Endothelial cell of umbilical vein (primary cell): ENCODE results near the gene RNLS. TPM values are rescaled to one million over a fixed set of nuclear protein-coding genes. Genes with fewer than 3 reads are reported as not detected.

Experiments used
- BruUV-seq: library from RNA; stranded (reverse); fragments of 400-500 nt; replicated peaks from 2 replicates; lab custom pipeline; 2021; lab: Mats Ljungman, UMichigan
- CTCF ChIA-PET: fragments of 300-600, 350-600 bp; sonication (Branson Sonifier 250); formaldehyde crosslinking; loops from one replicate; lab custom pipeline; 2021; ENCODE audit warnings: antibody characterized with exemption, inconsistent platforms; lab: Charles Lee
- POLR2A ChIA-PET: fragments of 300-600, 350-600 bp; sonication (Branson Sonifier 250); formaldehyde crosslinking; loops from one replicate; lab custom pipeline; 2021; ENCODE audit warnings: antibody characterized with exemption, inconsistent platforms; lab: Charles Lee
- DNase-seq: peaks from one replicate; pipeline ENCODE4 v3.0.0-alpha.2; 2011; ENCODE audit warnings: low read depth, low spot score
- FAIRE-seq: peaks from 2 replicates; lab custom pipeline; 2011; peaks lifted over from hg19 to GRCh38; lab: Jason Lieb, UNC
- H2AFZ ChIP-seq: 2 replicates; pipeline ENCODE4 v1.6.0; 2012; ENCODE audit warnings: low read depth, low read length, control low read depth, inconsistent platforms
- H3K27ac ChIP-seq: 2 replicates; pipeline ENCODE4 v1.5.1; 2011; ENCODE audit warnings: low read depth, mild to moderate bottlenecking, control low read depth, low read length, moderate library complexity; ENCODE audit not compliant: insufficient read depth
- H3K27me3 ChIP-seq, 2 experiments: 2 replicates each; pipeline versions ENCODE4 v1.6.0 to v1.6.1; 2011; ENCODE audit warnings: low read length in 2 of 2, mixed read lengths in 1 of 2; ENCODE audit not compliant: control insufficient read depth in 2 of 2, insufficient read depth in 2 of 2
- H3K36me3 ChIP-seq, 2 experiments: 2 replicates in 1 of 2; 3 replicates in 1 of 2; pipeline ENCODE4 v1.5.1; 2011; ENCODE audit warnings: low read length in 2 of 2, mild to moderate bottlenecking in 1 of 2, moderate library complexity in 1 of 2; ENCODE audit not compliant: control insufficient read depth in 2 of 2, insufficient read depth in 2 of 2; ENCODE audit errors: extremely low read depth in 1 of 2
- H3K4me1 ChIP-seq: 3 replicates; pipeline ENCODE4 v1.5.1; 2011; ENCODE audit warnings: mild to moderate bottlenecking, low read length; ENCODE audit not compliant: control insufficient read depth, insufficient read depth; ENCODE audit errors: extremely low read depth
- H3K4me2 ChIP-seq: 2 replicates; pipeline ENCODE4 v1.6.1; 2011; ENCODE audit warnings: low read length, control low read depth, mixed read lengths; ENCODE audit not compliant: insufficient read depth
- H3K4me3 ChIP-seq, 3 experiments: fragments of 200-600 bp in 1 of 3; sonication (generic), shearing (Covaris generic) in 1 of 3; replicated peaks in 1 of 3; 2 replicates each; pipeline ENCODE4 v1.5.1; 2011 to 2016; ENCODE audit warnings: control low read depth in 3 of 3, low read length in 3 of 3, mild to moderate bottlenecking in 2 of 3, inconsistent platforms in 1 of 3, low read depth in 1 of 3, moderate library complexity in 1 of 3; ENCODE audit not compliant: insufficient read depth in 1 of 3
- H3K79me2 ChIP-seq: 2 replicates; pipeline ENCODE4 v1.6.0; 2012; ENCODE audit warnings: low read length, inconsistent platforms; ENCODE audit not compliant: control insufficient read depth, insufficient read depth
- H3K9ac ChIP-seq: replicated peaks from 2 replicates; pipeline ENCODE3; 2011; ENCODE audit warnings: low read length, control low read depth; ENCODE audit not compliant: insufficient read depth; ENCODE audit errors: extremely low read depth
- H3K9me1 ChIP-seq: replicated peaks from 3 replicates; pipeline ENCODE4 v1.6.0; 2011; ENCODE audit warnings: mild to moderate bottlenecking, low read length; ENCODE audit not compliant: control insufficient read depth, insufficient read depth; ENCODE audit errors: extremely low read depth
- H3K9me3 ChIP-seq: replicated peaks from 2 replicates; pipeline ENCODE4 v1.5.1; 2012; ENCODE audit warnings: low read length, inconsistent platforms; ENCODE audit not compliant: control insufficient read depth, insufficient read depth
- H4K20me1 ChIP-seq: replicated peaks from 2 replicates; pipeline ENCODE3; 2011; ENCODE audit warnings: mild to moderate bottlenecking, low read length; ENCODE audit not compliant: control insufficient read depth, insufficient read depth; ENCODE audit errors: extremely low read depth
- EZH2 ChIP-seq: IDR thresholded peaks from 2 replicates; pipeline ENCODE4 v1.6.1; 2012; ENCODE audit warnings: borderline replicate concordance, low read depth, mild to moderate bottlenecking, moderate library complexity, low read length, inconsistent platforms; ENCODE audit not compliant: severe bottlenecking
- FOS ChIP-seq: IDR thresholded peaks from 2 replicates; pipeline ENCODE4 v1.6.1; 2011; ENCODE audit warnings: mild to moderate bottlenecking, low read length, moderate library complexity, borderline replicate concordance; ENCODE audit not compliant: insufficient read depth
- MYC ChIP-seq: IDR thresholded peaks from one replicate; pipeline ENCODE4 v1.6.1; 2011; ENCODE audit warnings: mild to moderate bottlenecking, low read depth, low read length
- POLR2A ChIP-seq: IDR thresholded peaks from 2 replicates; pipeline ENCODE4 v1.6.1; 2012; ENCODE audit warnings: low read depth, mild to moderate bottlenecking, control low read depth, low read length
- POLR2AphosphoS5 ChIP-seq: IDR thresholded peaks from 2 replicates; pipeline ENCODE4 v1.6.1; 2012; ENCODE audit warnings: low read depth, mild to moderate bottlenecking, control low read depth, low read length, moderate library complexity; ENCODE audit not compliant: insufficient read depth
- dilution Hi-C: fragments of 300-500 bp; cut with MboI; formaldehyde crosslinking; loops from one replicate; pipeline ENCODE4 v1.15.0; 2019; ENCODE audit warnings: low sequenced_read_pairs; ENCODE audit not compliant: extremely low pct_ligation_motif_present
- intact Hi-C: fragments of 100-400 bp; cut with micrococcal nuclease; formaldehyde crosslinking; loops from one replicate; pipeline ENCODE4 v1.10.0; 2022
- polyA plus RNA-seq, 4 experiments: library from polyadenylated mRNA; depleted of rRNA in 3 of 4; stranded (reverse) in 3 of 4; unstranded in 1 of 4; fragments of >200 nt; gene quantifications; 2 replicates each; pipeline versions ENCODE4 v1.2.1 to v1.2.3, GENCODE V29; 2011 to 2012; ENCODE audit warnings: missing spikeins in 1 of 4
- total RNA-seq: library from RNA; stranded (reverse); gene quantifications from 2 replicates; pipeline ENCODE4 v1.2.3, GENCODE V29; 2021
- TF ChIP-seq, protein P1 (sequence below): IDR thresholded peaks from 2 replicates; pipeline ENCODE4 v1.6.1; 2011; ENCODE audit not compliant: insufficient read depth, insufficient read length
- TF ChIP-seq, protein P2 (sequence below), 2 donors: IDR thresholded peaks; 1 replicate in 1 of 2; 2 replicates in 1 of 2; pipeline ENCODE4 v1.5.1; 2011; ENCODE audit warnings: low read length in 2 of 2, mild to moderate bottlenecking in 2 of 2, moderate library complexity in 2 of 2, control low read depth in 1 of 2, inconsistent platforms in 1 of 2, low read depth in 1 of 2; ENCODE audit not compliant: insufficient read depth in 1 of 2; ENCODE audit errors: extremely low read depth in 1 of 2

The RNLS gene
- total and polyA plus RNA-seq, 2 donors (not counting 3 experiments of a cell fraction or from before 2014, with no cell fraction given) = 2.5 to 4.6 TPM

DNA sequence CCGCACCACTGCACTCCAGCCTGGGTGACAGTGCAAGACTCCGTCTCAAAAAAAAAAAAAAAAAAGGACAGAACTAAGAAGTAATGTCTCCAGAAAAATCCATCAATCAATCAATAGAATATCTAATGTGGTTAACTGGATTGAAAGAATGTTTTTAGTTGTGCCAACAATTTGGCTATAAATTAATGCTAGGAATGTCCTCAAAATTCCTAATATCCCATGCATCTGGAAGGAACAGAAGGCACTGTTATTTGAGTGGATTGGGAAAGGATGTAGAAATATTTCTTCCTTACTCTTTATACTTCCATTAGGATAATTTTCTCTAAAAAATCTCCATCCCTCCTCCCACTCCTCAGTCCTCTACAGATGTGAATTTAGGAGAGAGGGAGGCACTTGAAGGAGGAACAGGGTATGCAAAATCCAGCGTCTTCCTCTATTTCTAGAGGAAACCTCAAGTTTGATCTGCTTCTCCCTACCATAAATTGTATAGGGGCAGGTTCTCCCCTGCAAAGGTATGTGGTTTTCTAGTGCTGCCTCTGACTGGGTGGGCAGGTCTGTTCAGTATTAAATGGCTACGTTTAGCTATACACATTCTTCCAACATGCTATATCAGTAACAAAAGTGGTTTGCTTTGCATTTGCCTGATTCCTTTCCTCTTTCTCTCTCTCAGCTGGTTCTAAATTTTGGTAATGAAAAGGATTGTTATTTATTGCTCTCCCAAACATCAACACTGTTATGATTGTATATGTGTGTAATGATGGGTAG, 54.1 kb downstream of the RNLS start:
- DNase-seq (no peak), FAIRE-seq (no peak)
- H3K79me2 ChIP-seq = no peaks in the 10 kb centered on the region
- intact Hi-C loops = no loop called here
- no peaks in the 10 kb centered on the region for H3K9me3 ChIP-seq
- H3K9ac ChIP-seq = no peak overlapping the region
- no peak for TF ChIP-seq POLR2AphosphoS5
- no peak for TF ChIP-seq POLR2A
- TF ChIP-seq, protein P1, sequence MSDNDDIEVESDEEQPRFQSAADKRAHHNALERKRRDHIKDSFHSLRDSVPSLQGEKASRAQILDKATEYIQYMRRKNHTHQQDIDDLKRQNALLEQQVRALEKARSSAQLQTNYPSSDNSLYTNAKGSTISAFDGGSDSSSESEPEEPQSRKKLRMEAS = no peak
- TF ChIP-seq FOS = no peak
- TF ChIP-seq MYC = no peak
- TF ChIP-seq, protein P2, sequence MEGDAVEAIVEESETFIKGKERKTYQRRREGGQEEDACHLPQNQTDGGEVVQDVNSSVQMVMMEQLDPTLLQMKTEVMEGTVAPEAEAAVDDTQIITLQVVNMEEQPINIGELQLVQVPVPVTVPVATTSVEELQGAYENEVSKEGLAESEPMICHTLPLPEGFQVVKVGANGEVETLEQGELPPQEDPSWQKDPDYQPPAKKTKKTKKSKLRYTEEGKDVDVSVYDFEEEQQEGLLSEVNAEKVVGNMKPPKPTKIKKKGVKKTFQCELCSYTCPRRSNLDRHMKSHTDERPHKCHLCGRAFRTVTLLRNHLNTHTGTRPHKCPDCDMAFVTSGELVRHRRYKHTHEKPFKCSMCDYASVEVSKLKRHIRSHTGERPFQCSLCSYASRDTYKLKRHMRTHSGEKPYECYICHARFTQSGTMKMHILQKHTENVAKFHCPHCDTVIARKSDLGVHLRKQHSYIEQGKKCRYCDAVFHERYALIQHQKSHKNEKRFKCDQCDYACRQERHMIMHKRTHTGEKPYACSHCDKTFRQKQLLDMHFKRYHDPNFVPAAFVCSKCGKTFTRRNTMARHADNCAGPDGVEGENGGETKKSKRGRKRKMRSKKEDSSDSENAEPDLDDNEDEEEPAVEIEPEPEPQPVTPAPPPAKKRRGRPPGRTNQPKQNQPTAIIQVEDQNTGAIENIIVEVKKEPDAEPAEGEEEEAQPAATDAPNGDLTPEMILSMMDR (IDR thresholded peaks at IDR 0.05; ENCODE audit: extremely low read depth in 1 of 2, insufficient read depth in 1 of 2, low read depth in 1 of 2, low read length in 2 of 2) = no peak
- no peak for TF ChIP-seq EZH2
- no peaks in the 10 kb centered on the region for H3K36me3 ChIP-seq
- no TSS peak for BruUV-seq
- no peaks in the 10 kb centered on the region for H4K20me1 ChIP-seq
- ChIA-PET POLR2A (no interaction called here), CTCF (no interaction called here)
- no peak overlapping the region for H3K4me2 ChIP-seq
- H3K9me1 ChIP-seq = no peaks in the 10 kb centered on the region
- H3K27ac ChIP-seq = no peak overlapping the region
- H3K27me3 ChIP-seq = no peaks in the 10 kb centered on the region
- dilution Hi-C loops = no loop called here
- peaks cover 8% of the 10 kb centered on the region for H3K4me1 ChIP-seq
- H2AFZ ChIP-seq = no peak overlapping the region
- H3K4me3 ChIP-seq = no peak overlapping the region
